ENCODE results near the gene PAXX. TPM values are rescaled to one million over a fixed set of nuclear protein-coding genes. Genes with fewer than 3 reads are reported as not detected.

PAXX gene
- polyA plus RNA-seq, 1 donor (not counting 4 experiments of a cell fraction or from before 2014, with no cell fraction given): 11.2 TPM

DNA sequence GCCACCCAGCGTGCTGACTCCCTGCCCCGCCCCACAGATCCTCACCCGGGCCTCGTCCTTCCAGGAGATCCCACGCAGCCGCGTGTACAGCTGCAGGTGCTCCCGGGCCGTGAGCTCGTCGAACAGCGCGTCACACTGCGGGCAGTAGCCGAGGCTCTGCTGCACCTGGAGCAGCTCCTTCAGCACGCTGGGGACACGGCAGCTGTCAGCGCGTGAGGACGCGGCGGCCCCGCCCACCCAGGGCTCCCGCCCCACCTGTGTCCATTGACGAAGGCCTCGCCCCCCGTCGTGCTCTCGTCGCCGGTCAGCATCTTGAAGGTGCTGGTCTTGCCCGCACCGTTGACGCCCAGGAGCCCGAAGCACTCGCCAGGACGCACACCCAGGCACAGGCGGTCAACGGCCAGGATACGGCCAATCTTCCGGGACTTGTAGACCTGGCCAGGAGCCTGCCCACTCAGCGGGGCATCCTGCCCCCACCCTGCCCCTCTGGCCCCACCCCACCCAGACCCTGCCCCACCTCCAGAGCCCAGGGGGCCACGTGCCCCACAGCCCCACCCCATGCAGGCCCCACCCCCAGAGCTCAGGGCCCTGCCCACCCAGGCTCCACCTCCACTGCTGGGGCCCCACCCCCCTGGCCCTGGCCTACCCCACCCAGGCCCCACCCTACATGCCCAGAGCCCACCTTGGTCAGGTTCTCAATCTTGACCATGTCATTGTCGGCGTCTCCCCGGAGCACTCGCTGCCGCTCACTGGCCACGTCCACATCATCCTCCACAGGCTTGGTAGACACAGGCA is 17.9 kb downstream of the PAXX start:
- dilution Hi-C loops (cut with MboI; ENCODE audit: extremely low pct_ligation_motif_present, low sequenced_read_pairs): no loop called here
- H2AFZ ChIP-seq (ENCODE audit: control insufficient read depth, low read length): no peak overlapping the region
- no peak for TF ChIP-seq EZH2 (IDR thresholded peaks at IDR 0.05; ENCODE audit: low read length)
- TF ChIP-seq CTCF (optimal IDR thresholded peaks at IDR 0.05 in 1 of 3, IDR thresholded peaks at IDR 0.05 in 1 of 3, conservative IDR thresholded peaks at IDR 0.05 in 1 of 3; ENCODE audit: extremely low read depth in 1 of 3, insufficient read depth in 2 of 3, low read length in 3 of 3): no peak
- no peaks in the 10 kb centered on the region for H3K36me3 ChIP-seq (ENCODE audit: control insufficient read depth in 2 of 2, extremely low read depth in 1 of 2, insufficient read depth in 2 of 2, low read length in 2 of 2)
- FAIRE-seq: no peak
- H3K4me2 ChIP-seq (ENCODE audit: control insufficient read depth, extremely low read depth, insufficient read depth, low read depth, low read length): no peak overlapping the region
- no peaks in the 10 kb centered on the region for H3K9me1 ChIP-seq (ENCODE audit: control insufficient read depth, extremely low read depth, insufficient read depth, low read length)
- no peaks in the 10 kb centered on the region for H4K20me1 ChIP-seq (ENCODE audit: control insufficient read depth, extremely low read depth, insufficient read depth, low read length)
- no peak overlapping the region for H3K4me3 ChIP-seq (ENCODE audit: control insufficient read depth in 2 of 3, extremely low read depth in 1 of 3, insufficient read depth in 2 of 3, low read depth in 1 of 3, low read length in 3 of 3)
- H3K27ac ChIP-seq (ENCODE audit: control insufficient read depth, insufficient read depth, low read length): no peak overlapping the region
- no peaks in the 10 kb centered on the region for H3K4me1 ChIP-seq (ENCODE audit: control insufficient read depth, extremely low read depth, insufficient read depth, low read length)
- H3K27me3 ChIP-seq (ENCODE audit: control insufficient read depth, extremely low read depth, insufficient read depth, low read length): no peaks in the 10 kb centered on the region
- DNase-seq (ENCODE audit: low read depth, low spot score): no peak
- no peaks in the 10 kb centered on the region for H3K79me2 ChIP-seq (ENCODE audit: control insufficient read depth, insufficient read depth, low read length)
- H3K9me3 ChIP-seq (ENCODE audit: control insufficient read depth, low read depth, low read length): no peaks in the 10 kb centered on the region
- H3K9ac ChIP-seq (ENCODE audit: control insufficient read depth, extremely low read depth, insufficient read depth, low read length): no peak overlapping the region

DNA sequence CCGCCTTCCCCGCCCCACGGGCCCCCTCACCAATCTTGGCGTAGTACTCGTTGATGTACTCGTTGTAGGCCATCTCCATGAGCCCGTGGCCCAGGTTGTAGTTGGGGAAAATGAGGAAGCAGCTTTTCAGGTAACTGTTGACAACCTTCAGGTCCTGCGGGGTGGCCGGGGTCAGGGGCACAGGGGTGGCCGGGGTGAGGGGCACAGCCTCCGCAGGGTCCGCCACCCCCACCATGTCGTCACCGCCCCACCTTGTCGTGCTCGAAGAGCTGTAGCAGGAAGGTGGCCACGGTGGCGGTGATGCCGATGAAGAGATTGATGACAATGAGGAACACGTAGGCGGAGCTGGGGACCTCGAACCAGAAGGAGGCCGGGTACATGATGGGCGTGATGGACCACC is 18.9 kb downstream of the PAXX start:
- no peaks in the 10 kb centered on the region for H3K4me1 ChIP-seq (ENCODE audit: control insufficient read depth, extremely low read depth, insufficient read depth, low read length)
- H3K9me1 ChIP-seq (ENCODE audit: control insufficient read depth, extremely low read depth, insufficient read depth, low read length): no peaks in the 10 kb centered on the region
- no peaks in the 10 kb centered on the region for H3K36me3 ChIP-seq (ENCODE audit: control insufficient read depth in 2 of 2, extremely low read depth in 1 of 2, insufficient read depth in 2 of 2, low read length in 2 of 2)
- H3K79me2 ChIP-seq (ENCODE audit: control insufficient read depth, insufficient read depth, low read length): no peaks in the 10 kb centered on the region
- H2AFZ ChIP-seq (ENCODE audit: control insufficient read depth, low read length): no peak overlapping the region
- no peaks in the 10 kb centered on the region for H4K20me1 ChIP-seq (ENCODE audit: control insufficient read depth, extremely low read depth, insufficient read depth, low read length)
- TF ChIP-seq CTCF (optimal IDR thresholded peaks at IDR 0.05 in 1 of 3, IDR thresholded peaks at IDR 0.05 in 1 of 3, conservative IDR thresholded peaks at IDR 0.05 in 1 of 3; ENCODE audit: extremely low read depth in 1 of 3, insufficient read depth in 2 of 3, low read length in 3 of 3) (no peak), EZH2 (IDR thresholded peaks at IDR 0.05; ENCODE audit: low read length) (no peak)
- FAIRE-seq (no peak), DNase-seq (ENCODE audit: low read depth, low spot score) (no peak)
- no peaks in the 10 kb centered on the region for H3K9me3 ChIP-seq (ENCODE audit: control insufficient read depth, low read depth, low read length)
- no peak overlapping the region for H3K27ac ChIP-seq (ENCODE audit: control insufficient read depth, insufficient read depth, low read length)
- no peak overlapping the region for H3K4me2 ChIP-seq (ENCODE audit: control insufficient read depth, extremely low read depth, insufficient read depth, low read depth, low read length)
- dilution Hi-C loops (cut with MboI; ENCODE audit: extremely low pct_ligation_motif_present, low sequenced_read_pairs): no loop called here
- no peaks in the 10 kb centered on the region for H3K27me3 ChIP-seq (ENCODE audit: control insufficient read depth, extremely low read depth, insufficient read depth, low read length)
- H3K9ac ChIP-seq (ENCODE audit: control insufficient read depth, extremely low read depth, insufficient read depth, low read length): no peak overlapping the region
- H3K4me3 ChIP-seq (ENCODE audit: control insufficient read depth in 2 of 3, extremely low read depth in 1 of 3, insufficient read depth in 2 of 3, low read depth in 1 of 3, low read length in 3 of 3): no peak overlapping the region
